H1 (cell line): ENCODE data around the gene TGFBR2. TPM values are rescaled to one million over a fixed set of nuclear protein-coding genes. Genes with fewer than 3 reads are reported as not detected.

Source experiments
- CTCF ChIA-PET: fragments of 300-600 bp; sonication (Branson Sonifier 250); formaldehyde crosslinking; loops from one replicate; lab custom pipeline; 2021; ENCODE audit not compliant: partially characterized antibody; lab: Charles Lee
- POLR2A ChIA-PET: fragments of 300-600 bp; sonication (Branson Sonifier 250); formaldehyde crosslinking; loops from one replicate; lab custom pipeline; 2021; ENCODE audit warnings: inconsistent platforms; ENCODE audit not compliant: partially characterized antibody; lab: Charles Lee
- DNase-seq, 2 experiments: peaks; one replicate each; pipeline versions ENCODE4 v3.0.0 to v3.0.0-alpha.2; 2010 to 2022; ENCODE audit warnings: low spot score in 2 of 2, low read depth in 1 of 2, mixed read lengths in 1 of 2
- FAIRE-seq: peaks from 2 replicates; lab custom pipeline; 2011; peaks lifted over from hg19 to GRCh38; lab: Jason Lieb, UNC
- H2AFZ ChIP-seq: 2 replicates; pipeline ENCODE4 v1.8.1; 2012; ENCODE audit warnings: low read length, inconsistent platforms
- H2AK5ac ChIP-seq: 2 replicates; pipeline ENCODE4 v1.6.1; 2013; ENCODE audit warnings: low read depth, low read length
- H2BK120ac ChIP-seq: replicated peaks from 2 replicates; pipeline ENCODE3; 2013; ENCODE audit warnings: low read depth, low read length, inconsistent platforms
- H2BK12ac ChIP-seq: 2 replicates; pipeline ENCODE4 v1.6.1; 2013; ENCODE audit warnings: low read depth, low read length
- H2BK15ac ChIP-seq: 2 replicates; pipeline ENCODE4 v1.6.1; 2013; ENCODE audit warnings: low read length
- H2BK20ac ChIP-seq: 2 replicates; pipeline ENCODE4 v1.6.1; 2013; ENCODE audit warnings: low read length
- H2BK5ac ChIP-seq: 2 replicates; pipeline ENCODE4 v1.6.1; 2013; ENCODE audit warnings: low read depth, low read length
- H3K14ac ChIP-seq: 2 replicates; pipeline ENCODE4 v1.6.1; 2013; ENCODE audit warnings: inconsistent platforms; ENCODE audit not compliant: insufficient read length
- H3K18ac ChIP-seq: 2 replicates; pipeline ENCODE4 v1.6.1; 2013; ENCODE audit warnings: low read length; ENCODE audit errors: extremely low read depth
- H3K23ac ChIP-seq: 2 replicates; pipeline ENCODE4 v1.6.1; 2013; ENCODE audit warnings: inconsistent platforms; ENCODE audit not compliant: insufficient read length
- H3K23me2 ChIP-seq: 2 replicates; pipeline ENCODE4 v1.6.1; 2013; ENCODE audit warnings: low read depth, low read length
- H3K27ac ChIP-seq: 2 replicates; pipeline ENCODE4 v1.6.1; 2011; ENCODE audit warnings: low read depth, low read length, inconsistent platforms
- H3K27me3 ChIP-seq, 4 experiments: replicated peaks in 1 of 4; 1 replicate in 1 of 4; 2 replicates in 3 of 4; pipeline versions ENCODE4 v1.6.1 to v1.8.1; 2011 to 2013; ENCODE audit warnings: low read length in 3 of 4, mild to moderate bottlenecking in 3 of 4, inconsistent platforms in 2 of 4, mixed read lengths in 2 of 4, moderate library complexity in 1 of 4; ENCODE audit not compliant: control insufficient read depth in 3 of 4, insufficient read depth in 3 of 4; ENCODE audit errors: extremely low read depth in 1 of 4
- H3K36me3 ChIP-seq, 4 experiments: 2 replicates each; pipeline versions ENCODE4 v1.6.1 to v1.8.1; 2011 to 2013; ENCODE audit warnings: mild to moderate bottlenecking in 4 of 4, low read length in 3 of 4, moderate library complexity in 2 of 4, control low read depth in 1 of 4, inconsistent platforms in 1 of 4; ENCODE audit not compliant: insufficient read depth in 4 of 4, control insufficient read depth in 2 of 4
- H3K4ac ChIP-seq: replicated peaks from 2 replicates; pipeline ENCODE3; 2013; ENCODE audit warnings: low read length, low read depth, mixed read lengths, inconsistent platforms; ENCODE audit not compliant: insufficient read length
- H3K4me1 ChIP-seq, 4 experiments: replicated peaks in 1 of 4; 1 replicate in 1 of 4; 2 replicates in 3 of 4; pipeline versions ENCODE4 v1.6.1 to v1.8.1; 2011 to 2013; ENCODE audit warnings: low read length in 3 of 4, inconsistent platforms in 2 of 4, mixed read lengths in 1 of 4; ENCODE audit not compliant: insufficient read depth in 4 of 4, control insufficient read depth in 3 of 4
- H3K4me2 ChIP-seq, 2 experiments: 2 replicates each; pipeline versions ENCODE4 v1.6.1 to v1.8.1; 2011 to 2013; ENCODE audit warnings: low read depth in 2 of 2, low read length in 2 of 2, control low read depth in 1 of 2, inconsistent platforms in 1 of 2, mild to moderate bottlenecking in 1 of 2; ENCODE audit not compliant: insufficient read depth in 1 of 2
- H3K4me3 ChIP-seq, 4 experiments: fragments of 200-600, 300-600 bp in 1 of 4; sonication (generic), shearing (Covaris generic), sonication (Bioruptor Twin) in 1 of 4; 2 replicates each; pipeline versions ENCODE4 v1.5.1 to v1.8.1; 2011 to 2016; ENCODE audit warnings: low read length in 4 of 4, low read depth in 3 of 4, control low read depth in 2 of 4, inconsistent platforms in 2 of 4, mild to moderate bottlenecking in 2 of 4, mixed read lengths in 1 of 4, moderate library complexity in 1 of 4; ENCODE audit not compliant: insufficient read depth in 2 of 4; ENCODE audit errors: extremely low read depth in 1 of 4
- H3K56ac ChIP-seq: replicated peaks from 2 replicates; pipeline ENCODE3; 2013; ENCODE audit warnings: low read depth, mild to moderate bottlenecking, mixed read lengths, low read length, inconsistent platforms; ENCODE audit not compliant: insufficient read length
- H3K79me1 ChIP-seq: 2 replicates; pipeline ENCODE4 v1.6.1; 2013; ENCODE audit warnings: low read depth, low read length, control low read depth
- H3K79me2 ChIP-seq, 2 experiments: 2 replicates each; pipeline versions ENCODE4 v1.6.1 to v1.8.1; 2012 to 2013; ENCODE audit warnings: low read length in 2 of 2, mild to moderate bottlenecking in 2 of 2, inconsistent platforms in 1 of 2; ENCODE audit not compliant: insufficient read depth in 2 of 2, control insufficient read depth in 1 of 2
- H3K9ac ChIP-seq, 4 experiments: replicated peaks in 1 of 4; 1 replicate in 1 of 4; 2 replicates in 3 of 4; pipeline versions ENCODE4 v1.6.1 to v1.8.1; 2011 to 2013; ENCODE audit warnings: low read depth in 3 of 4, low read length in 3 of 4, control low read depth in 2 of 4, mild to moderate bottlenecking in 2 of 4, moderate library complexity in 2 of 4, inconsistent platforms in 1 of 4; ENCODE audit errors: extremely low read depth in 1 of 4
- H3K9me3 ChIP-seq, 2 experiments: 2 replicates each; pipeline versions ENCODE4 v1.6.1 to v1.8.1; 2012 to 2013; ENCODE audit warnings: mild to moderate bottlenecking in 2 of 2, moderate library complexity in 2 of 2, control low read depth in 1 of 2, inconsistent platforms in 1 of 2, low read depth in 1 of 2, low read length in 1 of 2, mixed read lengths in 1 of 2; ENCODE audit not compliant: insufficient read depth in 2 of 2
- H4K20me1 ChIP-seq, 2 experiments: replicated peaks in 1 of 2; 2 replicates each; pipeline versions ENCODE3 to v1.8.1; 2011 to 2013; ENCODE audit warnings: inconsistent platforms in 2 of 2, low read length in 2 of 2, mild to moderate bottlenecking in 1 of 2; ENCODE audit not compliant: insufficient read depth in 2 of 2, control insufficient read depth in 1 of 2
- H4K5ac ChIP-seq: 2 replicates; pipeline ENCODE4 v1.6.1; 2013; ENCODE audit warnings: low read length, low read depth, mixed read lengths, inconsistent platforms; ENCODE audit not compliant: insufficient read length
- H4K8ac ChIP-seq: 2 replicates; pipeline ENCODE4 v1.8.0; 2013; ENCODE audit warnings: mild to moderate bottlenecking, moderate library complexity, low read length, inconsistent platforms; ENCODE audit not compliant: insufficient read depth; ENCODE audit errors: extremely low read depth
- H4K91ac ChIP-seq: replicated peaks from 2 replicates; pipeline ENCODE3; 2013; ENCODE audit warnings: low read length, mixed read lengths, inconsistent platforms; ENCODE audit not compliant: insufficient read length
- ATF2 ChIP-seq: IDR thresholded peaks from 2 replicates; pipeline ENCODE4 v1.6.1; 2012; ENCODE audit warnings: low read length, inconsistent platforms
- CBX5 ChIP-seq: fragments of 300-800, 300-1000 bp; sonication (generic); IDR thresholded peaks from 2 replicates; pipeline ENCODE4 v1.7.1; 2016; ENCODE audit warnings: antibody characterized with exemption, low read length, low read depth
- CTBP2 ChIP-seq: IDR thresholded peaks from 2 replicates; pipeline ENCODE4 v1.7.0; 2011; ENCODE audit warnings: borderline replicate concordance, mild to moderate bottlenecking, moderate library complexity, mixed read lengths, low read length; ENCODE audit not compliant: insufficient read depth, insufficient read length
- EGR1 ChIP-seq: IDR thresholded peaks from 2 replicates; pipeline ENCODE4 v1.6.1; 2011; ENCODE audit warnings: low read depth, low read length, borderline replicate concordance
- EZH2 ChIP-seq: fragments of 200-600 bp; sonication (generic); IDR thresholded peaks from 2 replicates; pipeline ENCODE4 v1.7.1; 2012; ENCODE audit warnings: low read depth, mild to moderate bottlenecking, moderate library complexity, low read length, inconsistent platforms; ENCODE audit not compliant: severe bottlenecking
- GTF2F1 ChIP-seq: IDR thresholded peaks from 2 replicates; pipeline ENCODE4 v1.6.1; 2012; ENCODE audit warnings: low read depth, low read length, improper control_type of control experiment, borderline replicate concordance
- KDM5A ChIP-seq: fragments of 200-600 bp; IDR thresholded peaks from 2 replicates; pipeline ENCODE4 v1.7.1; 2012; ENCODE audit warnings: mild to moderate bottlenecking, low read length, inconsistent platforms, mixed read lengths
- POLR2AphosphoS5 ChIP-seq: IDR thresholded peaks from 2 replicates; pipeline ENCODE4 v1.6.1; 2011; ENCODE audit warnings: low read depth, low read length
- RBBP5 ChIP-seq: IDR thresholded peaks from 2 replicates; pipeline ENCODE4 v1.7.1; 2012; ENCODE audit warnings: low read depth, mild to moderate bottlenecking, inconsistent platforms, low read length, moderate library complexity, borderline replicate concordance
- SAP30 ChIP-seq: fragments of 300-600 bp; sonication (generic); IDR thresholded peaks from 2 replicates; pipeline ENCODE4 v1.7.1; 2012; ENCODE audit warnings: low read length, moderate library complexity, mild to moderate bottlenecking, inconsistent platforms; ENCODE audit not compliant: insufficient read depth, insufficient replicate concordance
- SIN3A ChIP-seq, 2 experiments: IDR thresholded peaks in 1 of 2; conservative IDR thresholded peaks in 1 of 2; 2 replicates each; pipeline ENCODE4 v1.6.1; 2011 to 2012; ENCODE audit warnings: low read length in 2 of 2, improper control_type of control experiment in 1 of 2, low read depth in 1 of 2, mild to moderate bottlenecking in 1 of 2
- TAF1 ChIP-seq: IDR thresholded peaks from 2 replicates; pipeline ENCODE4 v1.6.1; 2011; ENCODE audit warnings: mild to moderate bottlenecking, low read depth, low read length
- TBP ChIP-seq: IDR thresholded peaks from 2 replicates; pipeline ENCODE4 v1.6.1; 2011; ENCODE audit warnings: low read depth, low read length, improper control_type of control experiment
- TEAD4 ChIP-seq: IDR thresholded peaks from 2 replicates; pipeline ENCODE4 v1.6.1; 2012; ENCODE audit warnings: low read depth, low read length, inconsistent platforms, mixed read lengths
- polyA plus RNA-seq, 7 experiments: library from polyadenylated mRNA; depleted of rRNA in 3 of 7; stranded (reverse) in 5 of 7; unstranded in 2 of 7; fragments of >200 nt in 5 of 7; fragments of 200-250 nt in 2 of 7; gene quantifications; 1 replicate in 5 of 7; 2 replicates in 1 of 7; 4 replicates in 1 of 7; pipeline versions ENCODE4 v1.2.1 to v1.2.3, GENCODE V29; 2011 to 2013; ENCODE audit warnings: missing spikeins in 2 of 7, mixed read lengths in 2 of 7
- total RNA-seq: library from RNA; stranded (reverse); fragmentation: NEBNext Ultra II Directional; extraction: Animal tissue kit (Norgen Biotek cat#: 25700); gene quantifications from 2 replicates; pipeline ENCODE4 v1.2.1, GENCODE V29; 2021

TGFBR2 gene
- total and polyA plus RNA-seq, 2 of the 8 experiments (the other 6 are each of a cell fraction or from before 2014, with no cell fraction given), result 4.2 to 7.4 TPM

- no peaks in the 10 kb centered on the region for H3K79me2 ChIP-seq
- ChIA-PET POLR2A (no interaction called here), CTCF (no interaction called here)
- H4K5ac ChIP-seq, result no peak overlapping the region
- H2AK5ac ChIP-seq, result no peak overlapping the region
- no peak overlapping the region for H2BK20ac ChIP-seq
- H3K9ac ChIP-seq, result no peak overlapping the region
- no peak overlapping the region for H2BK120ac ChIP-seq
- no peaks in the 10 kb centered on the region for H3K9me3 ChIP-seq
- no peaks in the 10 kb centered on the region for H3K23me2 ChIP-seq
- H3K4me2 ChIP-seq, result no peak overlapping the region
- H2AFZ ChIP-seq, result no peak overlapping the region
- FAIRE-seq (no peak), DNase-seq (no peak)
- H3K27ac ChIP-seq, result no peak overlapping the region
- no peak overlapping the region for H3K18ac ChIP-seq
- H3K36me3 ChIP-seq, result peaks cover 7 to 21% (median 15%) of the 10 kb centered on the region in 4 experiments
- no peaks in the 10 kb centered on the region for H3K27me3 ChIP-seq
- peaks cover 0 to 6% (median 5%) of the 10 kb centered on the region in 4 experiments; a peak in 3 of 7 replicates for H3K4me1 ChIP-seq
- H3K4ac ChIP-seq, result no peak overlapping the region
- H4K20me1 ChIP-seq, result peaks cover 0 to 2% of the 10 kb centered on the region in 2 experiments
- H2BK5ac ChIP-seq, result no peak overlapping the region
- no peak overlapping the region for H3K23ac ChIP-seq
- no peak overlapping the region for H4K8ac ChIP-seq
- no peak overlapping the region for H3K4me3 ChIP-seq
- H3K79me1 ChIP-seq, result no peaks in the 10 kb centered on the region
- no peak overlapping the region for H3K14ac ChIP-seq
- H2BK12ac ChIP-seq, result no peak overlapping the region
- H3K56ac ChIP-seq, result no peak overlapping the region
- no peak overlapping the region for H2BK15ac ChIP-seq
- H4K91ac ChIP-seq, result no peak overlapping the region
- TF ChIP-seq SAP30 (no peak), EZH2 (no peak), TAF1 (no peak), TEAD4 (no peak), SIN3A (conservative IDR thresholded peaks at IDR 0.05 in 1 of 2, IDR thresholded peaks at IDR 0.05 in 1 of 2; ENCODE audit: low read depth in 1 of 2, low read length in 2 of 2) (no peak), CTBP2 (no peak), ATF2 (no peak), RBBP5 (no peak), GTF2F1 (no peak), EGR1 (no peak), POLR2AphosphoS5 (no peak), TBP (no peak), KDM5A (no peak), CBX5 (no peak)
Observed at GRCh38 chr3:30670292-30670691, 63.9 kb downstream of the TGFBR2 start.
